Pancreas (tissue), 10 donors: Measurements from ENCODE around the gene ZNF451. TPM values are rescaled to one million over a fixed set of nuclear protein-coding genes. Genes with fewer than 3 reads are reported as not detected.

Source experiments
- ATAC-seq, 4 donors: fragments of 200-7000 bp; cut with Tn5 transposase; one replicate each; pipeline versions ENCODE4 v1.8.0 to v1.9.1; 2020; ENCODE audit warnings: mild to moderate bottlenecking in 4 of 4, moderate library complexity in 4 of 4
- DNase-seq, 6 donors: peaks; one replicate each; pipeline ENCODE4 v3.0.0-alpha.2; 2020
- FAIRE-seq: peaks from 2 replicates; lab custom pipeline; 2012; peaks lifted over from hg19 to GRCh38; lab: Jason Lieb, UNC
- H3K27ac ChIP-seq, 4 donors: fragments of 200-600 bp; sonication (generic); 1 replicate in 3 of 4; 2 replicates in 1 of 4; pipeline versions ENCODE4 v1.5.0 to v1.8.0; 2020
- H3K27me3 ChIP-seq, 4 donors: fragments of 200-600 bp; one replicate each; pipeline ENCODE4 v1.8.0; 2021
- H3K36me3 ChIP-seq, 3 donors: fragments of 200-600 bp; sonication (generic) in 1 of 3; one replicate each; pipeline versions ENCODE4 v1.5.0 to v1.8.0; 2020 to 2021
- H3K4me1 ChIP-seq, 3 donors: fragments of 200-600 bp; one replicate each; pipeline ENCODE4 v1.8.0; 2021
- H3K4me3 ChIP-seq, 4 donors: fragments of 200-600 bp; sonication (generic) in 2 of 4; one replicate each; pipeline versions ENCODE4 v1.5.0 to v1.8.0; 2020 to 2021
- H3K9me3 ChIP-seq, 4 donors: fragments of 200-600 bp; one replicate each; pipeline ENCODE4 v1.8.0; 2021
- CTCF ChIP-seq, 4 donors: fragments of 200-600 bp; sonication (generic) in 3 of 4; IDR thresholded peaks; one replicate each; pipeline versions ENCODE4 v1.5.0 to v1.8.0; 2021; ENCODE audit warnings: antibody characterized with exemption in 4 of 4
- WGBS, 2 donors: extraction: QIAGEN DNeasy Blood & Tissue Kit; methylation state at CpG; one replicate each; pipeline ENCODE4 v1.1.7; 2013; 5-methylcytosine and 5-hydroxymethylcytosine counted together
- intact Hi-C, 3 donors: fragments of 100-400 bp; cut with DNase I; formaldehyde crosslinking; loops; one replicate each; pipeline versions ENCODE4 v1.11.1 to v1.14.2; 2022
- polyA plus RNA-seq, 2 donors: library from polyadenylated mRNA; stranded (reverse); fragments of 200-250 nt; gene quantifications; one replicate each; pipeline ENCODE4 v1.2.3, GENCODE V29; 2013
- total RNA-seq, 6 donors: library from RNA; stranded (reverse); fragmentation: NEBNext Ultra II Directional in 4 of 6; extraction: Animal tissue kit (Norgen Biotek cat#: 25700) in 4 of 6; gene quantifications; one replicate each; pipeline versions ENCODE4 v1.2.1 to v1.2.4, GENCODE V29; 2021 to 2023
- donor health status: healthy with polysubstance abuse.
- donor health status: DM: no; HTN: no; CAD: no; lungs with moderate emphysema.
- donor health status: DM: no; HTN: no; CAD: no.
- donor health status: control.
- donor health status: control.
- donor health status: Bipolar disorder and iron deficiency.
- donor health status: DM: yes; HTN: yes; CAD: no.
- donor health status: DM: no; HTN: no; CAD: no.
- donor health status: DM: no; HTN: no; CAD: no.
- donor health status: DM: yes; HTN: yes; CAD: no.

The ZNF451 gene
- total and polyA plus RNA-seq, 8 donors = 9.4 to 26.7 (median 18.3) TPM

GRCh38 chr6:57217270-57217669 is 127.3 kb downstream of the ZNF451 start:
- Histone ChIP-seq H3K4me3 (no peak overlapping the region), H3K27me3 (no peaks in the 10 kb centered on the region), H3K9me3 (no peaks in the 10 kb centered on the region), H3K27ac (no peak overlapping the region), H3K4me1 (peaks cover 0 to 4% (median 4%) of the 10 kb centered on the region in 3 donors), H3K36me3 (no peaks in the 10 kb centered on the region)
- WGBS, 2 donors = 97% methylated on average over 11 of the region's 11 CpGs
- no peak for TF ChIP-seq CTCF (IDR thresholded peaks at IDR 0.05)
- no peak for FAIRE-seq
- DNase-seq = no peak
- ATAC-seq = no peak
- intact Hi-C loops = no loop called here

Other genes starting within 250 kb of the ZNF451 start
- under 1 TPM in 4 of 6 donors, not detected in 2; 0.06 to 0.94 (median 0.47) TPM for gene BEND6, start 135.1 kb upstream of the ZNF451 start, total RNA-seq
- gene BEND6, start 135.1 kb upstream of the ZNF451 start, polyA plus RNA-seq = under 1 TPM; 0.27 to 0.87 TPM
- 1 to 10 TPM; 2.3 to 6.7 (median 4.0) TPM for gene KIAA1586, start 43.5 kb upstream of the ZNF451 start, total RNA-seq
- gene KIAA1586, start 43.5 kb upstream of the ZNF451 start, polyA plus RNA-seq = 1 to 10 TPM in 1 of 2 donors, under 1 TPM in 1; 0.99 to 3.4 TPM
- gene BAG2, start 82.1 kb downstream of the ZNF451 start, total RNA-seq = 1 to 10 TPM in 2 of 6 donors, under 1 TPM in 4; 0.46 to 1.6 (median 0.97) TPM
- 1 to 10 TPM in 1 of 2 donors, under 1 TPM in 1; 0.72 to 1.5 TPM for gene BAG2, start 82.1 kb downstream of the ZNF451 start, polyA plus RNA-seq
- gene RAB23, start 132.1 kb downstream of the ZNF451 start, total RNA-seq = 1 to 10 TPM in 4 of 6 donors, under 1 TPM in 2; 0.69 to 4.5 (median 1.6) TPM
- 1 to 10 TPM in 1 of 2 donors, under 1 TPM in 1; 0.80 to 2.6 TPM for gene RAB23, start 132.1 kb downstream of the ZNF451 start, polyA plus RNA-seq
- 1 to 10 TPM; 2.7 to 7.2 (median 4.0) TPM for gene PRIM2, start 227.4 kb downstream of the ZNF451 start, total RNA-seq
- 1 to 10 TPM; 1.6 to 2.5 TPM for gene PRIM2, start 227.4 kb downstream of the ZNF451 start, polyA plus RNA-seq